Skeletal muscle cell (primary cell): ENCODE data around the gene VEZT.

Experiments used
- DNase-seq: peaks from one replicate; pipeline ENCODE4 v3.0.0-alpha.2; 2010; ENCODE audit warnings: low read depth
- H3K4me3 ChIP-seq: 2 replicates; pipeline ENCODE4 v1.5.1; 2011; ENCODE audit warnings: low read depth, mild to moderate bottlenecking, control low read depth, low read length, moderate library complexity

Gene VEZT

GRCh38 chr12:95243497-95244183, 26.0 kb downstream of the VEZT start:
- no peak overlapping the region for H3K4me3 ChIP-seq
- no peak for DNase-seq

DNA sequence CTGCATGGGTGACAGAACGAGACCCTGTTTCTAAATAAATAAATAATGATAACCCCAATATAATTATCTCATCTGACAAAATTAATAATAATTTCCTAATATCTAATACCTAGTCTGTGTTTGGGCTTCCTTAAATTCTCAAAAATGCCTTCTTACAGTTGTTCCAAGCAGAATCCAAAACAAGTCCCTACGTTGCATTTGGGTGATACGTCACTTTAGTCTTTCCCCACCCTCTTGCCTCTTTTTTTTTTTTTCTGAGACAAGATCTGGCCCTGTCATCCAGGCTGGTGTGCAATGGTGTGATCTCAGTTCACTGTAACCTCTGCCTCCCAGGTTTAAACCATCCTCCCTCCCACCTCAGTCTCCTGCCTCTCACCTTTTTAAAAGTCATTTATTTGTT, 26.7 kb downstream of the VEZT start:
- DNase-seq = no peak

GRCh38 chr12:95248095-95248494, 30.5 kb downstream of the VEZT start:
- DNase-seq = no peak
- no peak overlapping the region for H3K4me3 ChIP-seq

More for the DNA sequence above, 26.7 kb downstream of the VEZT start:
- H3K4me3 ChIP-seq = no peak overlapping the region

- DNase-seq = peak; percentile 17
- no peak overlapping the region for H3K4me3 ChIP-seq
Measured at GRCh38 chr12:95248604-95249360, 31.2 kb downstream of the VEZT start.

DNA sequence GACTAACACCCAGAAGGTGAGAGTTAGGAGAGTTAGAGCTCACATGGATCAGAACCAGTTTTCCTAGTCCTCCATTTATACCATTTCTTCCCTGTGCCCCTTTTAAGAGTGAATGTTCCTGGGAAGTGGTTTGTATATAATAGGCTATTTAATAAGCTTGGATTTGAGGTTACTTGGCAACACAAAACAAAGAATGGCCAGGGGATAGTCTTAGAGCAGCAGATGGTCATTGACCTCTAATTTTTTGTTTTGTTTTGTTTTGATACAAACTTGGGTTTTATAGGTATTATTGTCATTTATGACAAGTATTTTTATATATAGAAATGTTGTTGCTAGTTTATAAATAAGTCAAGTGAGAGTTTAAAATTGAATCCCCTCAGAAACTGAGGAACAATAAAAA, 35.8 kb downstream of the VEZT start:
- no peak for DNase-seq
- H3K4me3 ChIP-seq = no peak overlapping the region

DNA sequence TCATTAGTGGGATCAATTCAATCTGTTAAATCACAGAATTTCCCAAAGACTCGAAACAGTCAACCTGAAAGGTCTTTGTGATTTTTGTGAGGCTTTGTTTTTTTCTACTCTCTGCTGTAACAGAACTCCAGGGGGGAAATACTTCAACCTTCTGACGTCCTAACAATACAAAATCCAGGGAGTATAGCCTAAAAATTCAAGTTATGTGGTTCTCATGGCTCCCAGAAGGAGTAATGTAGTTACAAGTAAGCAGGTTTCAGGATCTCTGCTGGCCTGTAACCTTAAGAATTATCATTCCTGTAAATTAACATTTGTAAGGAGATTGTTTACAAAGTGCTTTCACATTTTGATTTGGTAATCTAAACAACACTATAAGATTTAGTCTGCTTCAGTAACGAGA, 39.9 kb downstream of the VEZT start:
- no peak for DNase-seq

DNA sequence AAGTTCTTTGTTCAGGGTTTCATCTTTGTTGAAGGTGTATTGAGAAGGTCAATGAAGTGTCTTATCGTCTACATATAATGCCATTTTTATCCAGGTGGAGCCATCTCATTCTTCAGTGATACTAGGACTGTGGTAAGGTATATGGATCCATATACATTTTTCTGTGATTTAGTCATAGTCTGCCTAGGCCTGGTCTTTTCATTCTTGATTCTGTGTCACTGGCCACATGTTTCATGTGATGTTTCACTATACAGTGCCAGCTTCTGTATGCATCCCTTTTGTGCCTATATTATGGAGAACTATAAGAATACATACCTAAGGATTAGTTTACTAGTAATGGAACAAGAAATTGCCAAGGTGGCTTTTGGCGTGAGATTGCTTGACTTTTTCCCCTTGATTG, 40.5 kb downstream of the VEZT start:
- no peak for DNase-seq
- H3K4me3 ChIP-seq = no peak overlapping the region

More for the DNA sequence above, 39.9 kb downstream of the VEZT start:
- H3K4me3 ChIP-seq = no peak overlapping the region

GRCh38 chr12:95258803-95259202, 41.2 kb downstream of the VEZT start:
- no peak for DNase-seq
- no peak overlapping the region for H3K4me3 ChIP-seq

GRCh38 chr12:95259368-95259767, 41.8 kb downstream of the VEZT start:
- no peak overlapping the region for H3K4me3 ChIP-seq
- DNase-seq = no peak

GRCh38 chr12:95261109-95261508, 43.5 kb downstream of the VEZT start:
- H3K4me3 ChIP-seq = no peak overlapping the region
- DNase-seq = no peak

- no peak for DNase-seq
- no peak overlapping the region for H3K4me3 ChIP-seq
Measured at GRCh38 chr12:95262808-95263207, 45.2 kb downstream of the VEZT start.

DNA sequence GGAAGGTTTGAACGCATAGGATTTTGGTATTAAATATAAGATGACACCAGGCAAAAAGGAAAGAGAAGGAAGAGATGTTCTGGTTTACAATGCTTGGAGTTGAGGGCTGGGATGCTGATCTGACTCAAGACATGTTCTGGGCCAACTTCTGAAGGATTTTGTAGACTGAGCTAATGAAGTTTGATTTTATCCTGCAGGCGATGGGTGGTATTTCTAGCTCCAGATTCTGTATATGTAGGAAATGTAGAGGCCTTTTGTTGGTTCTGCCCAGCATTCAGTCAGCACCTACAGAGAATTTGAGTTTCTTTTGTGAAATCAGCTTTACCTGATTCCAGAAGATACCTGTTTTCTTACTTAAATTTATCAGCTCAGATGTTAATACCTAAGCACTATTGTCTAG, 48.2 kb downstream of the VEZT start:
- no peak for DNase-seq
- no peak overlapping the region for H3K4me3 ChIP-seq

DNA sequence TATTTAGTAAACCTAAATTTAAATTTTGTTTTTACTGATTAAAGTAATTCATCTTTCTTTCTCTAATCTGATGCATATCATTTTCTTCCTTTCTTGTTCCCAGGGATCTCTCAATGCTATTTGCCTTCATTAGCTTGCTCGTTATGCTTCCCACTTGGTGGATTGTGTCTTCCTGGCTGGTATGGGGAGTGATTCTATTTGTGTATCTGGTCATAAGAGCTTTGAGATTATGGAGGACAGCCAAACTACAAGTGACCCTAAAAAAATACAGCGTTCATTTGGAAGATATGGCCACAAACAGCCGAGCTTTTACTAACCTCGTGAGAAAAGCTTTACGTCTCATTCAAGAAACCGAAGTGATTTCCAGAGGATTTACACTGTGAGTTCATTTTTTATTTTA, 48.6 kb downstream of the VEZT start:
- DNase-seq = no peak
- H3K4me3 ChIP-seq = no peak overlapping the region

- DNase-seq = no peak
Measured at GRCh38 chr12:95269892-95270291, 52.3 kb downstream of the VEZT start.

DNA sequence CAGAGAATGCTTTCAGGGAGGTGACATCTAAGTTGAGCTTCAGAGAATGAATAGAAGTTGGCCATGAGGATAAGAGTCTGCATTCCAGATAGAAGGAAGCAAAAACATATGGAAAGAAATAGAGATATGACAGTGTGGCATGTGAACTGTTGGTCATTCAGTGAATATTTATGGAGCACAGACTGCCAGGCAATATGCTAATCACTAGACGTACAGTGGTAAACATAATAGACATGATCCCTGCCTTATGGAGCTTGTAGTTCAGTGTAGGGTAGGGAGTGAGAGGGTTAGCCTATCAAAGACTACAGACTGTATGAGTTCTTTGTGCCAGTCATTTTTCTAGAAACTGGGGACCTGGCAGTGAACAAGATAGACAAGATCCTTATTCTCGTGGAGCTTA, 53.9 kb downstream of the VEZT start:
- no peak overlapping the region for H3K4me3 ChIP-seq
- DNase-seq = no peak

More at GRCh38 chr12:95269892-95270291, 52.3 kb downstream of the VEZT start:
- H3K4me3 ChIP-seq = no peak overlapping the region

- H3K4me3 ChIP-seq = no peak overlapping the region
- DNase-seq = peak; percentile 56
Measured at GRCh38 chr12:95277139-95277538, 59.5 kb downstream of the VEZT start.

GRCh38 chr12:95279856-95280255, 62.2 kb downstream of the VEZT start:
- DNase-seq = no peak

DNA sequence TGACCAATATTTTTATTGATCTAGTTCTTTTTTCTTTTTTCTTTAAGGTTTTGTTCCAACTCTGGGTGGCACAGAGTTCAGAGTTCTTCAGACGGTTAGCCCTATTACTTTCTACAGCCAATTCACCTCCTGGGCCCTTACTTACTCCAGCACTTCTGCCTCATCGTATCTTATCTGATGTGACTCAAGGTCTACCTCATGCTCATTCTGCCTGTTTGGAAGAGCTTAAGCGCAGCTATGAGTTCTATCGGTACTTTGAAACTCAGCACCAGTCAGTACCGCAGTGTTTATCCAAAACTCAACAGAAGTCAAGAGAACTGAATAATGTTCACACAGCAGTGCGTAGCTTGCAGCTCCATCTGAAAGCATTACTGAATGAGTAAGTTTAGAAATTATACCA, 64.7 kb downstream of the VEZT start:
- DNase-seq = no peak
- H3K4me3 ChIP-seq = no peak overlapping the region

More at GRCh38 chr12:95279856-95280255, 62.2 kb downstream of the VEZT start:
- no peak overlapping the region for H3K4me3 ChIP-seq

GRCh38 chr12:95283371-95283770, 65.8 kb downstream of the VEZT start:
- DNase-seq = no peak
- H3K4me3 ChIP-seq = no peak overlapping the region

DNA sequence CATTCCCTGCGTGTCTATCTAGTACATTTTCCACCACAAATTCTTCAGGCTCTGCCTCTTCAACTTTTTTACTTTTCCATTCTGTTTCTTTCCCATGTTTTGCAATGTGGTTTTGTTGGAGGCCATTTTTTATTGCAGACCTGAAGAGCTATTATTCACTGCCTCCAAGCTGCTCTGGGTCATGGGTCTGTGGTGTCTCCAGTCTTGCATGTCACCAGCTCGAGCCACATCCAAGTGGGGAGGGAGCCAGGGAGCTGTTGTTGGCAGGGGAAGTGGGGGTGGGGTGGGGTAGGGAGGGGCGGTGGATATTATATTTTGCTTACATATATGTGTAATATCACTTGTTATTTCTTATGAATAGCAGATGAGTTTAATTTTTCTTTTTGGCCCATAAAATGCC, 69.1 kb downstream of the VEZT start:
- DNase-seq = no peak
- no peak overlapping the region for H3K4me3 ChIP-seq

GRCh38 chr12:95291501-95291900, 73.9 kb downstream of the VEZT start:
- DNase-seq = no peak
- no peak overlapping the region for H3K4me3 ChIP-seq
